C4-2B (cell line): ENCODE results near the gene C7.
"Not testable (repeated sequence)": the region's sequence is repeated elsewhere in the genome, so short reads cannot be mapped to it uniquely, and the experiment has no call there.

Source experiments
- ZFX ChIP-seq: fragments of 450-650 bp; IDR thresholded peaks from 2 replicates; pipeline ENCODE4 v1.6.1; 2017
- TF ChIP-seq, protein P1 (sequence below): fragments of 450-650 bp; conservative IDR thresholded peaks from 2 replicates; pipeline ENCODE4 v1.5.1; 2017; ENCODE audit warnings: mild to moderate bottlenecking

GRCh38 chr5:40865004-40865403, 44.3 kb upstream of the C7 start:
- TF ChIP-seq, protein P1, sequence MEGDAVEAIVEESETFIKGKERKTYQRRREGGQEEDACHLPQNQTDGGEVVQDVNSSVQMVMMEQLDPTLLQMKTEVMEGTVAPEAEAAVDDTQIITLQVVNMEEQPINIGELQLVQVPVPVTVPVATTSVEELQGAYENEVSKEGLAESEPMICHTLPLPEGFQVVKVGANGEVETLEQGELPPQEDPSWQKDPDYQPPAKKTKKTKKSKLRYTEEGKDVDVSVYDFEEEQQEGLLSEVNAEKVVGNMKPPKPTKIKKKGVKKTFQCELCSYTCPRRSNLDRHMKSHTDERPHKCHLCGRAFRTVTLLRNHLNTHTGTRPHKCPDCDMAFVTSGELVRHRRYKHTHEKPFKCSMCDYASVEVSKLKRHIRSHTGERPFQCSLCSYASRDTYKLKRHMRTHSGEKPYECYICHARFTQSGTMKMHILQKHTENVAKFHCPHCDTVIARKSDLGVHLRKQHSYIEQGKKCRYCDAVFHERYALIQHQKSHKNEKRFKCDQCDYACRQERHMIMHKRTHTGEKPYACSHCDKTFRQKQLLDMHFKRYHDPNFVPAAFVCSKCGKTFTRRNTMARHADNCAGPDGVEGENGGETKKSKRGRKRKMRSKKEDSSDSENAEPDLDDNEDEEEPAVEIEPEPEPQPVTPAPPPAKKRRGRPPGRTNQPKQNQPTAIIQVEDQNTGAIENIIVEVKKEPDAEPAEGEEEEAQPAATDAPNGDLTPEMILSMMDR, result not testable (repeated sequence)
- TF ChIP-seq ZFX, result not testable (repeated sequence)
